ENCODE results near the gene ZNF70.

Gene ZNF70

GRCh38 chr22:23778577-23778900 lies 27.6 kb upstream of the ZNF70 start:
- no peak for DNase-seq

DNA sequence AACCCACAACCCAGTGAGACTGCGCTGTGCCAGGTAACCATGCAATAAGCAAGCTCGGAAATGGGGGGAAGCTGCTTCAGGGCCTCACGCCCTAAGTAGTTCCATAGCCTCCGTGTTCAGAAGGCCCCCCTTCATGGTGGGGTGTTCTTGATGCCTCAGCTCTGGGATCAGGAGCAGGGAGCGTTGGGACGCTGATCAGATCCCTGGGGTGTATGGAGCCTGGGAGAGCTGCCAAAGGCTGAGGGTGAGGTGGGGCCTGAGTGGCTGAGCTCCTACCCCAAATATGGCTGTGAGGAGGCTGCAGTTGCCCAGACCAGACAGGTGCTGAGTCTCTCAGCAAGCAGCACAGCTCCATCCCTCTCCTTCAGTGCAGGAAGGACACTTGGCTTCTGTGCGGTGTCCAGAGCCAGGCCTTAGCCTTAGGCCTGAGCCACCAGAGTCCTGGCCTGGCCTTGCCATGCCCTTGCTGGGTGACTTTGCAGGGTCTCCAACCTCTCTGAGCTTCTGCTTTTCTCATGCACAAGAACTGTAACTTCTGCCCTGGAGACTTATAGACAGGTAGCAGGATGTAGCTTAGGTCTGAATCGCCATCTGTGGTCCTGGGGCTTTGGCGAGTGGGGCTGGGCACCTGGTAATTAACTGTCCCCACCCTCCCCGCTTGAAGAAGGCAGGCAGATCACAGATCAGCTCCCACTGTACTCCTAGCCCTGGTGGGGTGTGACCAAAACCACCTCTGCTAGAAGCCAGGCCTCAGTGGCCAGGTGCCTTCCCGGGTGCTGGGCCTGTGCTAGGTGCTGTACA lies 27.1 kb upstream of the ZNF70 start:
- DNase-seq, result no peak

DNA sequence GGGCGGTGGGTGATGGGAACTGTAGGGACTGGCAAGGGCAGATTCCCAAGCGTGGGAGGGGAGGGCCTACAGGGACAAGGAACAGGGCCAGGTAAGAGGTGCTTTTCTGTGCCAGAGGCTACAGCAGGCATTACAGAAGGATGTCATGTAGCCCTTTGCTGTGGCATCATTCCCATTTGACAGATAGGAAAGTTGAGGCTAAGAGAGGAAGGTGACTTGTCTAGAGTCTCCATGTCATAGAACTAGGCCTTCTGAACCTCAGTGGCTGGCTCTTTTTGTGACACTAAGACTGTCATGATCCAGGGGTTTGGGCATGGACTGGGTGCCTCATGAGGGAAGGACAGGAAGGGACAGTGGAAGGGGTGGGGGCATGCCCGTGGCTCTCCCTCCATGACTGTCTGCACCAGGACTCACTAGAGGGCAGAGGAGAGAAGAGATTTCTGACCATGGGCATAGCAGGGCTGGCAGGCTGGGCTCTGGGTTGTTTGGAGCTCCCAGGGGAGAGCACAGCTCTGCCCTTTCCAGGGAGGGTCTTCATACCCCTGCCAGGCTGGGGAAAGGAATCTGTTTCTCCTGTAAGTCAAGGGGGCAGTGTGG lies 25.0 kb upstream of the ZNF70 start:
- no peak for DNase-seq

GRCh38 chr22:23774922-23775436 lies 24.1 kb upstream of the ZNF70 start:
- DNase-seq, result no peak

- no peak for DNase-seq
These were observed 23.4 kb upstream of the ZNF70 start for GRCh38 chr22:23774114-23774921.

GRCh38 chr22:23773483-23774113 lies 22.7 kb upstream of the ZNF70 start:
- no peak for DNase-seq

DNA sequence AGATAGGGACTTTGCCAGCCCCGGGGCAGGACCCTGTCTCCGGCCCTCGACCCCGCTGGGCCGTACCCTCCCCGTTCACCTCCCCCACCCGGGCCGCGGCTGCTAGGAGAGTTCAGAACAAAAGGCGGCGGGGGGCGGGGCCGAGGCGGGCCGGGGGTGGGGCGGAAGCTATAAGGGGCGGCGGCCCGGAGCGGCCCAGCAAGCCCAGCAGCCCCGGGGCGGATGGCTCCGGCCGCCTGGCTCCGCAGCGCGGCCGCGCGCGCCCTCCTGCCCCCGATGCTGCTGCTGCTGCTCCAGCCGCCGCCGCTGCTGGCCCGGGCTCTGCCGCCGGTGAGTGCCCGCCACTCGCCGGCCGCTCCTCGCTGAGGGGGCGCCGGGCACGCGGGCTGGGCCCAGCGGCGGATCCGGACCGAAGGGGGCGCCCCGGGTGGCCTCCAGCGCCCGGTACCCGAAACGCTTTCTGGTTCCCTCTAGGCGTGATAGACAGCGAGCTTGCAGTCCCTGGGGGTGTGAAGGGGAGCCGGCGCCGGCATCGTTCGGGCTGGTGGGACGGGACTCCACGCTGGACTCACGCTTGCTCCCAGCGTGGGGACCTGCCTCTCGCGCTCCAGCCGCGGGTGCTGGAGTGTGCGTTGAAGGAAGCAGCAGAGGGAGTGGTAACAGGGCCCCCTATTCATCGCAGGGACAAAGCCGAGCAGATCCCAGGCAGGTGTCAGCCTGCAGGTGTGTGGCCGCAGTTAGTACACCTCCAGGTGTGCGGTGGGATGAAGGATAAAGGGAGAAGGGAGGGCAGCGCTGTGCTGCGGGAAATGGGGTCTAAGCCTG lies 21.9 kb upstream of the ZNF70 start, which contains the start of gene MMP11:
TSS of gene MMP11 (plus strand) at position 201 of the 825 bp plus-strand sequence. CDS start at position 223, 22 bp downstream.
- DNase-seq, result peak; percentile 35

- DNase-seq, result no peak
These were observed 21.4 kb upstream of the ZNF70 start for GRCh38 chr22:23772315-23772648.

GRCh38 chr22:23769321-23769965 lies 18.5 kb upstream of the ZNF70 start:
- no peak for DNase-seq

GRCh38 chr22:23767673-23768548 lies 17.0 kb upstream of the ZNF70 start, which contains the start of gene CHCHD10:
Gene CHCHD10 (minus strand): TSS chr22:23767972. CDS start chr22:23767874, 98 bp downstream.
- DNase-seq, result peak; percentile 62

GRCh38 chr22:23767303-23767672 lies 16.4 kb upstream of the ZNF70 start:
- no peak for DNase-seq

DNA sequence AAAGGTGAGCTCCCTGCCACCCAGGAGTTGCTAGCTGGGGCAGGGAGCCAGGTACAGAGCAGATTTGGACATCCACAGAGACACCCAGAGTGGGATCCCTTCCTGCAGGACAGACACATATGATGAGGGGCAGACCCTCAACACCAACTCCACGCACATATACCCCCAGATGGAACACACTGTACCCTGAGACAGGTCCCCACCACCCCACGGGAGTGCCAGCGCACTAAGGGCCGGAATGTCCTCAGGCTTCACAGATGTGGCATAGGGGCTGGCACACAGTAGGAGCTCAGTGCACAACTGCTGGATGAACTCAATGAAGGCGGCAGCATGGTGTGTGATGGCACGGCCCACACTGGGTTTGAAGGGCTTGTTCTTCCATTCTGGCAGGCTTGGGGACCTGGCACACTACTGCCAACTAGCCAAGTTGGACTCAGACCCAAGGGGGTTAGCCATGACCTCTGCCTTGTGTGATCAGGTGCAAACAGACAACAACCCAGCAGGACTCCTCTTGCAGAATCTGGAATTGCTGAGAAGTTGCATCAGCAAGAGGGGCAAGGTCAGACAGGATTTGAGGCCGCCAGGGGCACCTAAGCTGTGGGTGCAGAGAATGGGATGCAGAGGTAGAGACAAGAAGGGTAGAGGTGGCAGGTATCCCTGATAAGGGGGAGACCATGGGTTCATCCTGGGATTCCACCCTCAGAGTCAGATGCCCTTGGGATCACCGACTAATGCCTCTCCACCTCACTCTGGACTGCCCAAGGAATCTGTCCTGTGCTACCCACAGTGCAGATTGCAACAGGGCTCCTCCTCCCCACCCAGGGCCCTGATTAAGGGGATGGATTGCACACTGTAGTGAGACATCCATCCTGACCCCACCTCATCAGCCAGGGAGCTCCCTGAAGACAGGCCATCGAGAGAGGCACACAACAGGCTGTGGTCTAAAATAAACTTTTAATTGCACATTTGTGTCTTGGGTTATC lies 14.3 kb upstream of the ZNF70 start:
- no peak for DNase-seq

GRCh38 chr22:23763954-23764353 lies 13.0 kb upstream of the ZNF70 start:
- DNase-seq, result no peak

GRCh38 chr22:23763579-23763945 lies 12.7 kb upstream of the ZNF70 start:
- peak; percentile 22 for DNase-seq

DNA sequence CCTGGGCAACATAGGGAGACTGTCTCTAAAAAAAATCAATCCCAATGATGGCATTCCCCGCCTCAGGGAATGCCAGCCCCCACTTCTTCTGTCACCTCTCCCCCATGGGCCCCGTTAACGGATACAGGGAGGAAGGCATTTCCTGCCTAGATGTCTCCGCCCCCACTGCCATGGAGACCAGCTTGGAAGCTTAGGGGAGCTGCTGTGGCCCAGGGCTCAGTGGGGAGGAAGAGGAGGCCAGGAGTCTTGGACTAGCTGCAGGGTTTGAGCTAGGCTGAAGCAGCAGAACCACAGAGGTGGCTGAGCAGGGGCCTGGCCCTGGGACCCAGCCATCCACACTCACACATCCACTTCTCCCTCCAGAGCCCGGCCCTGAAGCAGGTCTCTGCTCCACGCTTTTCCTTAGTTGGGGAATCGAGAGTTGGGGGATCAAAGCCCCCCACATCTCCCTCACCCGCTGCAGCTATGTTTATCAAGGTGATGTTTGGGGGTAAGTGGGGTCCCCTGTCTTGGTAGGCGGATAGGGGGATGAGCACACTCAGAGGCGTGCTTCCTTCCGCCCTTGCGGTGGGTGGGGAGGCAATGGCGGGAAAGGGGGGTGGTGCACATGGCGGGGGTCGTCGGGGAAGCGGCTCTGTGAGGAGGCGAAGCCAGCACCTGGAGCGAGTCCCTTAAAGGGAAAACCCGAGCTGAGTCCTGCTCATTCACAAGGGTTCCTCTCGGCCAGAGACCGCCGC lies 12.1 kb upstream of the ZNF70 start, which contains the start of gene C22orf15:
TSS of gene C22orf15 (plus strand) at position 149 of the 737 bp plus-strand sequence. CDS start at position 466, 317 bp downstream.
- DNase-seq, result no peak

DNA sequence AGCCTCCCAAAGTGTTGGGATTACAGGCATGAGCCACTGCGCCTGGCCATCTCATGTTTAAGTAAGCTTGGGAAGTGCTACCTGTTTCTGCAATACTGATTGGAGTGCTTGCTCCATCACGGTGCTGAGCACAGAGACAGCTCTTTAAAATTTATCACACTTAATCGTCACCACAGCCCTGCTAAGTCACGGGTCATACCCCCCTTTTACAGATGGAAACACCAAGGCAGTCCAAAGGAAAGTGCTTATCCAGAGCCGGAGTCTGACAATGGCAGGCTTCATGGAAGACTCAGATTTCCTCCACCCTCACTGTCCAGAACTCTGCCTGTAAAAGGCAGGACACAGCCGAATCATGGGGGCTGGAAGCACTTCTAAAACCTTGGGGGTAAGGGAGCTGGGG lies 9.1 kb upstream of the ZNF70 start:
- no peak for DNase-seq

DNA sequence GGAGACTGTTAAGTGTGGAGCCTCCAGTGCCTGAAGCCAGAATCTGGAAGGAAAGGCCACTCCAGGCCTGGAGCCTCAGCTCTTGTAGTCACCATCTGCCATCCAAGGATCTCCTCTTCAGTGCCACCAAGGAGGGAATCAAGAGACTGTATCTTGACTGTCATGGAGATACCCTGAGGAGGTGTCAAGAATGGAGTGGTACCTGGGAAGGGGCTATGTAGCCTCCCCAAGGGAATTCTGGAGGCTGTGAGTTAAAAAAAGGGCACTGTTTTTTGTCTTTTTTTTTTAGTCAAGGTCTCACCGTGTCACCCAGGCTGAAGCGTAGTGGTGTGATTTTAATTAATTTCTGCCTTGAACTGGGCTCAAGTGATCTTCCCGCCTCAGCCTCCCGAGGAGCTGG lies 8.7 kb upstream of the ZNF70 start:
- no peak for DNase-seq

GRCh38 chr22:23756891-23757290 lies 6.0 kb upstream of the ZNF70 start:
- no peak for DNase-seq

DNA sequence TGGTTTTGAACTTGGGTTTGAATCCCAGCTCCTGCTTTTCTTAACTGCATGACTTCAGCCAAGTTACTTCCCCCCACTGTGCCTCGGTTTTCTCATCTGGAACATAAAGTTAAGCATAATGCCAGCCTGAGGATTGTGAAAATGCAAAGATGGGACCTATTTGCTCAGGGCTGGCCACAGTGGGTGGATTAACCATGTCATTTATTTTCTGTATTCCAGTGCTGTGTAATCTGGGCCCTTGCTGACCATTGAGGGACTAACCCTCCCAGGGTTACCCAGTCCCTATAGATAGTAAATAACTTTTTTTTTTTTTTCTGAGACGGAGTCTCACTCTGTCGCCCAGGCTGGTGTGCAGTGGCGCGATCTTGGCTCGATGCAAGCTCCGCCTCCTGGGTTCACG lies 4.8 kb upstream of the ZNF70 start:
- DNase-seq, result no peak

Data from activated CD4-positive, alpha-beta T cell treated with anti-CD3 and anti-CD28 coated beads for 1 hour (primary cell).